GM12878 (cell line): Measurements from ENCODE around the gene SLC39A11. TPM values are rescaled to one million over a fixed set of nuclear protein-coding genes. Genes with fewer than 3 reads are reported as not detected.

Source experiments
- ATAC-seq: fragments of 200-7000 bp; cut with Tn5 transposase; 3 replicates; pipeline ENCODE4 v1.9.1; 2020; ENCODE audit warnings: mild to moderate bottlenecking, moderate library complexity
- BruUV-seq: library from RNA; stranded (reverse); fragments of 400-500 nt; replicated peaks from 2 replicates; lab custom pipeline; 2021; lab: Mats Ljungman, UMichigan
- CTCF ChIA-PET: fragments of 300-600 bp; sonication (Branson Sonifier 250); formaldehyde crosslinking; extraction: SDS; loops from one replicate; lab custom pipeline; 2021; ENCODE audit warnings: inconsistent platforms; lab: Yijun Ruan, JAX
- POLR2A ChIA-PET: fragments of 350-600 bp; formaldehyde crosslinking; extraction: SDS; loops from one replicate; lab custom pipeline; 2021; ENCODE audit warnings: inconsistent platforms; lab: Charles Lee
- RAD21 ChIA-PET: fragments of 300-600 bp; sonication (Branson Sonifier 250); formaldehyde crosslinking; loops from one replicate; lab custom pipeline; 2023; ENCODE audit warnings: antibody characterized with exemption; ENCODE audit not compliant: unreplicated experiment; lab: Charles Lee
- SMC1A ChIA-PET: fragments of 300-600 bp; sonication (Branson Sonifier 250); formaldehyde crosslinking; loops from one replicate; lab custom pipeline; 2023; ENCODE audit not compliant: unreplicated experiment, uncharacterized antibody; lab: Charles Lee
- DNase-seq: peaks from one replicate; pipeline ENCODE4 v3.0.0-alpha.2; 2011; ENCODE audit warnings: low read depth, low spot score
- FAIRE-seq: peaks from 3 replicates; lab custom pipeline; 2011; peaks lifted over from hg19 to GRCh38; lab: Jason Lieb, UNC
- H2AFZ ChIP-seq: 2 replicates; pipeline ENCODE4 v1.6.0; 2011; ENCODE audit warnings: low read depth, low read length, control low read depth; ENCODE audit not compliant: control insufficient read depth
- H3K27ac ChIP-seq: 2 replicates; pipeline ENCODE4 v1.5.1; 2011; ENCODE audit warnings: control low read depth; ENCODE audit not compliant: control insufficient read depth, insufficient read depth
- H3K27me3 ChIP-seq, 2 experiments: replicated peaks in 1 of 2; 2 replicates each; pipeline versions ENCODE4 v1.6.0 to v1.6.1; 2011; ENCODE audit warnings: low read length in 1 of 2; ENCODE audit not compliant: control insufficient read depth in 2 of 2, insufficient read depth in 2 of 2
- H3K36me3 ChIP-seq, 2 experiments: 2 replicates each; pipeline ENCODE4 v1.5.1; 2011; ENCODE audit warnings: low read length in 1 of 2; ENCODE audit not compliant: control insufficient read depth in 2 of 2, insufficient read depth in 2 of 2
- H3K4me1 ChIP-seq: 2 replicates; pipeline ENCODE4 v1.6.1; 2011; ENCODE audit warnings: mild to moderate bottlenecking, low read length, moderate library complexity, mixed read lengths; ENCODE audit not compliant: control insufficient read depth, insufficient read depth
- H3K4me2 ChIP-seq: 2 replicates; pipeline ENCODE4 v1.6.0; 2011; ENCODE audit warnings: control low read depth; ENCODE audit not compliant: control insufficient read depth, insufficient read depth
- H3K4me3 ChIP-seq: fragments of 200-600 bp; sonication (generic); 2 replicates; pipeline ENCODE4 v1.5.1; 2016
- H3K79me2 ChIP-seq: 2 replicates; pipeline ENCODE4 v1.6.0; 2011; ENCODE audit warnings: low read length; ENCODE audit not compliant: control insufficient read depth, insufficient read depth
- H3K9ac ChIP-seq: 2 replicates; pipeline ENCODE4 v1.8.0; 2011; ENCODE audit warnings: low read length, control low read depth, mixed read lengths; ENCODE audit not compliant: control insufficient read depth, insufficient read depth
- H3K9me3 ChIP-seq: replicated peaks from 3 replicates; pipeline ENCODE4 v1.5.1; 2011; ENCODE audit warnings: mild to moderate bottlenecking, low read length; ENCODE audit not compliant: control insufficient read depth, insufficient read depth
- H4K20me1 ChIP-seq: 2 replicates; pipeline ENCODE4 v1.6.0; 2011; ENCODE audit not compliant: control insufficient read depth, insufficient read depth
- E2F4 ChIP-seq: IDR thresholded peaks from 2 replicates; pipeline ENCODE4 v1.6.1; 2012; ENCODE audit warnings: low read depth, low read length, improper control_type of control experiment
- EED ChIP-seq: sonication (generic); IDR thresholded peaks from 2 replicates; pipeline ENCODE4 v1.6.1; 2016; ENCODE audit warnings: antibody characterized with exemption, low read depth
- HDAC2 ChIP-seq: fragments of 200-600 bp; sonication (generic); IDR thresholded peaks from 2 replicates; pipeline ENCODE4 v1.6.1; 2017
- KAT2A ChIP-seq: conservative IDR thresholded peaks from 2 replicates; pipeline ENCODE4 v1.6.1; 2011; ENCODE audit warnings: low read depth, low read length; ENCODE audit not compliant: control insufficient read depth
- NR2C1 ChIP-seq: fragments of 450-650 bp; IDR thresholded peaks from 2 replicates; pipeline ENCODE4 v1.6.1; 2017; ENCODE audit warnings: antibody characterized with exemption, mild to moderate bottlenecking, moderate library complexity
- RCOR1 ChIP-seq: conservative IDR thresholded peaks from 2 replicates; pipeline ENCODE4 v1.6.1; 2012; ENCODE audit warnings: low read depth, low read length, improper control_type of control experiment
- RFX5 ChIP-seq: IDR thresholded peaks from 2 replicates; pipeline ENCODE4 v1.6.1; 2011; ENCODE audit warnings: low read depth, low read length, improper control_type of control experiment
- TBL1XR1 ChIP-seq: IDR thresholded peaks from 2 replicates; pipeline ENCODE4 v1.6.1; 2012; ENCODE audit warnings: low read depth, low read length, improper control_type of control experiment
- TCF12 ChIP-seq: IDR thresholded peaks from 2 replicates; pipeline ENCODE4 v1.6.1; 2011; ENCODE audit warnings: low read depth, mild to moderate bottlenecking, low read length
- ZNF384 ChIP-seq: IDR thresholded peaks from 2 replicates; pipeline ENCODE4 v1.6.1; 2012; ENCODE audit warnings: low read depth, mild to moderate bottlenecking, low read length, improper control_type of control experiment, borderline replicate concordance
- ZNF592 ChIP-seq: fragments of 450-650 bp; IDR thresholded peaks from 2 replicates; pipeline ENCODE4 v1.6.1; 2017; ENCODE audit warnings: mild to moderate bottlenecking, moderate library complexity
- WGBS: methylation state at CpG from one replicate; pipeline ENCODE4 v1.1.6; 2016; ENCODE audit warnings: low lambda C conversion rate; ENCODE audit not compliant: insufficient replicate concordance, insufficient coverage; ENCODE audit errors: missing lambda C conversion rate; 5-methylcytosine and 5-hydroxymethylcytosine counted together
- in situ Hi-C: fragments of 300-500 bp; cut with MboI; formaldehyde crosslinking; loops from 9 replicates; pipeline ENCODE4 v1.14.3; 2018; ENCODE audit warnings: mixed read lengths
- intact Hi-C: fragments of 100-400 bp; cut with micrococcal nuclease; formaldehyde crosslinking; loops from one replicate; pipeline ENCODE4 v1.14.2; 2022; ENCODE audit not compliant: unreplicated experiment
- polyA plus RNA-seq, 11 experiments: library from polyadenylated mRNA; depleted of rRNA in 4 of 11; unstranded in 6 of 11; stranded (reverse) in 5 of 11; fragments of >200 nt; fragmentation: Nextera tagmentation in 4 of 11; fragmentation: Illumina TruSeq in 1 of 11; extraction: Ambion mirVana in 4 of 11; extraction: Trizol in 1 of 11; gene quantifications; 1 replicate in 1 of 11; 2 replicates in 10 of 11; pipeline versions ENCODE4 v1.2.1 to v1.2.3, GENCODE V29; 2011 to 2016; ENCODE audit warnings: inconsistent platforms in 2 of 11, missing spikeins in 2 of 11, low read depth in 1 of 11
- total RNA-seq, 4 experiments: library from RNA; depleted of rRNA in 3 of 4; stranded (reverse); fragments of >200 nt in 3 of 4; fragmentation: Illumina TruSeq in 1 of 4; extraction: Trizol in 1 of 4; gene quantifications; 2 replicates each; pipeline versions ENCODE4 v1.2.1 to v1.2.3, GENCODE V29; 2013 to 2021
- TF ChIP-seq, protein P1 (sequence below): fragments of 450-650 bp; IDR thresholded peaks from 2 replicates; pipeline ENCODE4 v1.6.1; 2017; ENCODE audit warnings: low read depth, mild to moderate bottlenecking, moderate library complexity
- TF ChIP-seq, protein P2 (sequence below): fragments of 150-350 bp; IDR thresholded peaks from 2 replicates; pipeline ENCODE4 v1.6.1; 2014; ENCODE audit warnings: mild to moderate bottlenecking, low read depth, low read length
- TF ChIP-seq, protein P3 (sequence below): IDR thresholded peaks from 2 replicates; pipeline ENCODE4 v1.6.1; 2011; ENCODE audit warnings: borderline replicate concordance, low read depth, mild to moderate bottlenecking, moderate library complexity, low read length; ENCODE audit not compliant: insufficient read depth, poor library complexity, severe bottlenecking

SLC39A11 gene
- total and polyA plus RNA-seq, 10 of the 15 experiments (the other 5 are each of a cell fraction or from before 2014, with no cell fraction given) = 8.6 to 23.8 (median 14.0) TPM

- no peak overlapping the region for H3K27ac ChIP-seq
- H3K27me3 ChIP-seq = no peaks in the 10 kb centered on the region
- FAIRE-seq (no peak), ATAC-seq (no peak), DNase-seq (no peak)
- H3K4me2 ChIP-seq = no peak overlapping the region
- no peaks in the 10 kb centered on the region for H4K20me1 ChIP-seq
- peaks cover 7% of the 10 kb centered on the region; the same call in 1 of the 2 replicates for H3K4me1 ChIP-seq
- H3K36me3 ChIP-seq = no peaks in the 10 kb centered on the region
- in situ Hi-C loops = no loop called here
- H3K4me3 ChIP-seq = no peak overlapping the region
- SMC1A ChIA-PET = no interaction called here
- BruUV-seq = no TSS peak
- RAD21 ChIA-PET = no interaction called here
- no peak overlapping the region for H2AFZ ChIP-seq
- 97% methylated on average over 2 of the region's 2 CpGs for WGBS
- intact Hi-C loops = no loop called here
- TF ChIP-seq TBL1XR1 = no peak
- TF ChIP-seq ZNF592 = no peak
- no peak for TF ChIP-seq E2F4
- no peak for TF ChIP-seq NR2C1
- no peak for TF ChIP-seq HDAC2
- TF ChIP-seq EED = no peak
- TF ChIP-seq ZNF384 = no peak
- TF ChIP-seq, protein P1, sequence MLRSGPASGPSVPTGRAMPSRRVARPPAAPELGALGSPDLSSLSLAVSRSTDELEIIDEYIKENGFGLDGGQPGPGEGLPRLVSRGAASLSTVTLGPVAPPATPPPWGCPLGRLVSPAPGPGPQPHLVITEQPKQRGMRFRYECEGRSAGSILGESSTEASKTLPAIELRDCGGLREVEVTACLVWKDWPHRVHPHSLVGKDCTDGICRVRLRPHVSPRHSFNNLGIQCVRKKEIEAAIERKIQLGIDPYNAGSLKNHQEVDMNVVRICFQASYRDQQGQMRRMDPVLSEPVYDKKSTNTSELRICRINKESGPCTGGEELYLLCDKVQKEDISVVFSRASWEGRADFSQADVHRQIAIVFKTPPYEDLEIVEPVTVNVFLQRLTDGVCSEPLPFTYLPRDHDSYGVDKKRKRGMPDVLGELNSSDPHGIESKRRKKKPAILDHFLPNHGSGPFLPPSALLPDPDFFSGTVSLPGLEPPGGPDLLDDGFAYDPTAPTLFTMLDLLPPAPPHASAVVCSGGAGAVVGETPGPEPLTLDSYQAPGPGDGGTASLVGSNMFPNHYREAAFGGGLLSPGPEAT = no peak
- no peak for TF ChIP-seq RFX5
- no peak for TF ChIP-seq TCF12
- TF ChIP-seq, protein P2, sequence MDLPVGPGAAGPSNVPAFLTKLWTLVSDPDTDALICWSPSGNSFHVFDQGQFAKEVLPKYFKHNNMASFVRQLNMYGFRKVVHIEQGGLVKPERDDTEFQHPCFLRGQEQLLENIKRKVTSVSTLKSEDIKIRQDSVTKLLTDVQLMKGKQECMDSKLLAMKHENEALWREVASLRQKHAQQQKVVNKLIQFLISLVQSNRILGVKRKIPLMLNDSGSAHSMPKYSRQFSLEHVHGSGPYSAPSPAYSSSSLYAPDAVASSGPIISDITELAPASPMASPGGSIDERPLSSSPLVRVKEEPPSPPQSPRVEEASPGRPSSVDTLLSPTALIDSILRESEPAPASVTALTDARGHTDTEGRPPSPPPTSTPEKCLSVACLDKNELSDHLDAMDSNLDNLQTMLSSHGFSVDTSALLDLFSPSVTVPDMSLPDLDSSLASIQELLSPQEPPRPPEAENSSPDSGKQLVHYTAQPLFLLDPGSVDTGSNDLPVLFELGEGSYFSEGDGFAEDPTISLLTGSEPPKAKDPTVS = no peak
- TF ChIP-seq KAT2A = no peak
- TF ChIP-seq, protein P3, sequence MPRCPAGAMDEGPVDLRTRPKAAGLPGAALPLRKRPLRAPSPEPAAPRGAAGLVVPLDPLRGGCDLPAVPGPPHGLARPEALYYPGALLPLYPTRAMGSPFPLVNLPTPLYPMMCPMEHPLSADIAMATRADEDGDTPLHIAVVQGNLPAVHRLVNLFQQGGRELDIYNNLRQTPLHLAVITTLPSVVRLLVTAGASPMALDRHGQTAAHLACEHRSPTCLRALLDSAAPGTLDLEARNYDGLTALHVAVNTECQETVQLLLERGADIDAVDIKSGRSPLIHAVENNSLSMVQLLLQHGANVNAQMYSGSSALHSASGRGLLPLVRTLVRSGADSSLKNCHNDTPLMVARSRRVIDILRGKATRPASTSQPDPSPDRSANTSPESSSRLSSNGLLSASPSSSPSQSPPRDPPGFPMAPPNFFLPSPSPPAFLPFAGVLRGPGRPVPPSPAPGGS = no peak
- no peak for TF ChIP-seq RCOR1
- peaks cover 4% of the 10 kb centered on the region for H3K9me3 ChIP-seq
- POLR2A ChIA-PET = no interaction called here
- CTCF ChIA-PET = no interaction called here
- no peak overlapping the region for H3K9ac ChIP-seq
- H3K79me2 ChIP-seq = no peaks in the 10 kb centered on the region
Measured at GRCh38 chr17:72991651-72992050, 100.8 kb downstream of the SLC39A11 start.
